ENCODE measurements around the gene TPP2. TPM values are rescaled to one million over a fixed set of nuclear protein-coding genes. Genes with fewer than 3 reads are reported as not detected.

TPP2 gene
- total and polyA plus RNA-seq, 2 experiments from 2014 or later, result 15.0 to 47.3 TPM

DNA sequence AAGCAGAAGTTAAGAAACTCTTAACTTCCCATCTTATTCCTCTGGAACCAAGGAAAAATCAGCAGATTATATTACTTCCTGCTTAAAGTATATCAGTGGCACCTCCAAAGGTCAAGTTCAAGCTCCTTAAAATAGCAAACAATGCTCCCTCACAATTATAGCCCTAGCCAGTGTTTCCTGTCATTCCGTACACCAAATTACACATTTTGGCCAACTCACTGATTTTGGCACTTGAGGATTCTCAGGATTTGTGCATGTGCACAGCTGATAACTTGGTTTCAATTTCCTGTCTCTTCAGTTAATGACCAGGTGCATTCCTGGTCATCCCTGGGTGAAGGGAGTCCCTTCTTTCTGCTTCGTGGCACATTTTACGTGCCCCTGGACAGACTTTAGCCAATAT, 42.0 kb downstream of the TPP2 start:
- H3K36me3 ChIP-seq (replicated peaks; ENCODE audit: insufficient read depth, low read depth), result no peaks in the 10 kb centered on the region
- H3K27me3 ChIP-seq, result no peaks in the 10 kb centered on the region
- no peak overlapping the region for H3K27ac ChIP-seq
- H3K4me3 ChIP-seq, result no peak overlapping the region
- H3K79me2 ChIP-seq, result no peaks in the 10 kb centered on the region
- no peaks in the 10 kb centered on the region for H4K20me1 ChIP-seq (ENCODE audit: insufficient read depth, poor library complexity, severe bottlenecking)
- no peak overlapping the region for H3K4me2 ChIP-seq
- WGBS (ENCODE audit: low lambda C conversion rate, missing lambda C conversion rate), result 93% methylated on average over 3 of the region's 3 CpGs
- no peaks in the 10 kb centered on the region for H3K4me1 ChIP-seq (ENCODE audit: insufficient read depth)
- H2AFZ ChIP-seq, result no peak overlapping the region
- H3K9me3 ChIP-seq (ENCODE audit: low read depth), result no peaks in the 10 kb centered on the region
- no peaks in the 10 kb centered on the region for H3K9me2 ChIP-seq (replicated peaks; ENCODE audit: insufficient read depth)
- TF ChIP-seq EZH2 (IDR thresholded peaks at IDR 0.05; ENCODE audit: borderline replicate concordance) (no peak), EZH2phosphoT487 (IDR thresholded peaks at IDR 0.05; ENCODE audit: low read depth, severe bottlenecking, unreplicated experiment) (no peak)
- TF ChIP-seq, protein P1, sequence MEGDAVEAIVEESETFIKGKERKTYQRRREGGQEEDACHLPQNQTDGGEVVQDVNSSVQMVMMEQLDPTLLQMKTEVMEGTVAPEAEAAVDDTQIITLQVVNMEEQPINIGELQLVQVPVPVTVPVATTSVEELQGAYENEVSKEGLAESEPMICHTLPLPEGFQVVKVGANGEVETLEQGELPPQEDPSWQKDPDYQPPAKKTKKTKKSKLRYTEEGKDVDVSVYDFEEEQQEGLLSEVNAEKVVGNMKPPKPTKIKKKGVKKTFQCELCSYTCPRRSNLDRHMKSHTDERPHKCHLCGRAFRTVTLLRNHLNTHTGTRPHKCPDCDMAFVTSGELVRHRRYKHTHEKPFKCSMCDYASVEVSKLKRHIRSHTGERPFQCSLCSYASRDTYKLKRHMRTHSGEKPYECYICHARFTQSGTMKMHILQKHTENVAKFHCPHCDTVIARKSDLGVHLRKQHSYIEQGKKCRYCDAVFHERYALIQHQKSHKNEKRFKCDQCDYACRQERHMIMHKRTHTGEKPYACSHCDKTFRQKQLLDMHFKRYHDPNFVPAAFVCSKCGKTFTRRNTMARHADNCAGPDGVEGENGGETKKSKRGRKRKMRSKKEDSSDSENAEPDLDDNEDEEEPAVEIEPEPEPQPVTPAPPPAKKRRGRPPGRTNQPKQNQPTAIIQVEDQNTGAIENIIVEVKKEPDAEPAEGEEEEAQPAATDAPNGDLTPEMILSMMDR (IDR thresholded peaks at IDR 0.05; ENCODE audit: poor library complexity), result no peak
- DNase-seq (ENCODE audit: low spot score), result no peak

DNA sequence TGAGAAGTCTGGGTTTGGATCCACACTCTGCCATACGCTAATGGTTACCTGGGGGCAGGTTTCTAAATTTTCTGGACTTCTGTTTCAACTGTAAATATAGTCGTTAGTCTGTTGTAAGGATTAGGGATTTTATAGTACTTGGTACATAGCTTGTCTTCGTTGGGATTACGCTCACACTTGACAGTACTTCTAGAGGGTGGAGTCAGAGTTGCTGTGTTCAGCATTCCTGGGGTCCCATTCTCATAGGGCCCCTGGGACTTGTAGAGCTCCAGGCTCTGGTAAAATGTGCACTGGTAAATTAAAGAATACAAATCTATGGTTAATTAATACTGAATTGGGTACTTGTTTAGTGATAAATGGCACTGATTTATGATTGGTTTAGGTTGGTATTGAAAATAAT, 45.2 kb downstream of the TPP2 start:
- Histone ChIP-seq H3K9me2 (replicated peaks; ENCODE audit: insufficient read depth) (no peaks in the 10 kb centered on the region), H3K36me3 (replicated peaks; ENCODE audit: insufficient read depth, low read depth) (no peaks in the 10 kb centered on the region), H3K4me3 (no peak overlapping the region), H3K4me1 (ENCODE audit: insufficient read depth) (no peaks in the 10 kb centered on the region), H2AFZ (no peak overlapping the region), H3K27me3 (no peaks in the 10 kb centered on the region), H4K20me1 (ENCODE audit: insufficient read depth, poor library complexity, severe bottlenecking) (no peaks in the 10 kb centered on the region), H3K4me2 (no peak overlapping the region), H3K27ac (no peak overlapping the region), H3K9me3 (ENCODE audit: low read depth) (no peaks in the 10 kb centered on the region), H3K79me2 (no peaks in the 10 kb centered on the region)
- TF ChIP-seq EZH2phosphoT487 (IDR thresholded peaks at IDR 0.05; ENCODE audit: low read depth, severe bottlenecking, unreplicated experiment), result no peak
- TF ChIP-seq, protein P1 (IDR thresholded peaks at IDR 0.05; ENCODE audit: poor library complexity), result no peak
- TF ChIP-seq EZH2 (IDR thresholded peaks at IDR 0.05; ENCODE audit: borderline replicate concordance), result no peak
- 56% methylated on average over 4 of the region's 4 CpGs for WGBS (ENCODE audit: low lambda C conversion rate, missing lambda C conversion rate)
- no peak for DNase-seq (ENCODE audit: low spot score)

DNA sequence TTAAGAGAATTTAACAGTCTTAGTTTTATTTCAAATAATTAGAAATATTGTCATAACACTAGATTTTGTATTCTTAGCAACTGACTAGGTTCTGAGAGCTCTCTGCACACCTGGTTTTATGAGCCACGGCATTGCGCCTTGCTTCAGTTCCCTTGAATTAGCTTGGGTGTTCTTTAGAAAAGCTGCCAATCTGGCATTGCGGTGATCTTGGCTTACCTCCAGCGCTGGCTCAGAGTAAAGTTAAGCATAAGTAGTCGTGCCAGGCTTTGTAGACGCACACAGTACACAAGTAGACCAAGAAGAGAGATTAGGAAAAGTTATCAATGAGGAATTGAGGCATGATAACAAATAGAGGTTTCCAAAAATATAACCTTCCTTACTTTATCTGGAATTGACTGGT, 45.7 kb downstream of the TPP2 start:
- Histone ChIP-seq H3K4me2 (no peak overlapping the region), H3K9me3 (ENCODE audit: low read depth) (no peaks in the 10 kb centered on the region), H3K4me1 (ENCODE audit: insufficient read depth) (no peaks in the 10 kb centered on the region), H3K79me2 (no peaks in the 10 kb centered on the region), H3K9me2 (replicated peaks; ENCODE audit: insufficient read depth) (no peaks in the 10 kb centered on the region), H3K4me3 (no peak overlapping the region), H4K20me1 (ENCODE audit: insufficient read depth, poor library complexity, severe bottlenecking) (no peaks in the 10 kb centered on the region), H3K36me3 (replicated peaks; ENCODE audit: insufficient read depth, low read depth) (no peaks in the 10 kb centered on the region), H2AFZ (no peak overlapping the region), H3K27ac (no peak overlapping the region), H3K27me3 (no peaks in the 10 kb centered on the region)
- TF ChIP-seq, protein P1 (IDR thresholded peaks at IDR 0.05; ENCODE audit: poor library complexity), result no peak
- TF ChIP-seq EZH2 (IDR thresholded peaks at IDR 0.05; ENCODE audit: borderline replicate concordance) (no peak), EZH2phosphoT487 (IDR thresholded peaks at IDR 0.05; ENCODE audit: low read depth, severe bottlenecking, unreplicated experiment) (no peak)
- 93% methylated on average over 6 of the region's 6 CpGs for WGBS (ENCODE audit: low lambda C conversion rate, missing lambda C conversion rate)
- no peak for DNase-seq (ENCODE audit: low spot score)

DNA sequence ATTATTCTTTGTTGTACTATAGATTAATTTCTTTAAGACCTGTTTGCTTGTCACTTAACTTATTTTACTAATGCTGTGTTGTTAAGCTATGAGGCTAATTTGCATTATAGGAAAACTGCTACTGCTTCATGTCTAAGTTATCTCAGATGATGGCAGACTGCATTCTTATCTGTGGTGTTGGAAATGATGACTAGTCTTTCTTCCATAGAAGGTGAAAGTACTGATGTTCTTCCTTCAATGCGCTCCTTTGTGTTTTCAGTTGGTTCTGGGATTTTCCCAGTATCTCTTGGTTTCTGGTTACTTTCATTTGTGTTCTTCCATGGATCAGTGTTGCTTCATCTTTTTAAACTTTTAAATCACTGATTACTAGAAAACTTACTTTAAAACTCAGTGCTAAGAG, 46.9 kb downstream of the TPP2 start:
- no peaks in the 10 kb centered on the region for H3K9me3 ChIP-seq (ENCODE audit: low read depth)
- no peaks in the 10 kb centered on the region for H3K9me2 ChIP-seq (replicated peaks; ENCODE audit: insufficient read depth)
- no peak overlapping the region for H3K4me3 ChIP-seq
- H3K27ac ChIP-seq, result no peak overlapping the region
- no peak overlapping the region for H2AFZ ChIP-seq
- no peaks in the 10 kb centered on the region for H3K27me3 ChIP-seq
- no peak overlapping the region for H3K4me2 ChIP-seq
- WGBS (ENCODE audit: low lambda C conversion rate, missing lambda C conversion rate), result 94% methylated on average over 1 of the region's 1 CpG
- TF ChIP-seq, protein P1 (IDR thresholded peaks at IDR 0.05; ENCODE audit: poor library complexity), result no peak
- TF ChIP-seq EZH2 (IDR thresholded peaks at IDR 0.05; ENCODE audit: borderline replicate concordance) (no peak), EZH2phosphoT487 (IDR thresholded peaks at IDR 0.05; ENCODE audit: low read depth, severe bottlenecking, unreplicated experiment) (no peak)
- no peaks in the 10 kb centered on the region for H3K79me2 ChIP-seq
- no peaks in the 10 kb centered on the region for H3K36me3 ChIP-seq (replicated peaks; ENCODE audit: insufficient read depth, low read depth)
- no peak for DNase-seq (ENCODE audit: low spot score)
- H4K20me1 ChIP-seq (ENCODE audit: insufficient read depth, poor library complexity, severe bottlenecking), result no peaks in the 10 kb centered on the region
- no peaks in the 10 kb centered on the region for H3K4me1 ChIP-seq (ENCODE audit: insufficient read depth)
